NCI-H128 (cell line): Measurements from ENCODE around the gene ITCH.
"Not testable (repeated sequence)": the region's sequence is repeated elsewhere in the genome, so short reads cannot be mapped to it uniquely, and the experiment has no call there.

Experiments
- DNase-seq: peaks from one replicate; lab custom pipeline; 2025; ENCODE audit not compliant: unreplicated experiment; lab: John Stamatoyannopoulos, UW

Gene ITCH

GRCh38 chr20:34412453-34412852 lies 49.4 kb downstream of the ITCH start:
- DNase-seq = no peak

GRCh38 chr20:34414525-34414924 lies 51.5 kb downstream of the ITCH start:
- DNase-seq = not testable (repeated sequence)

GRCh38 chr20:34415079-34415478 lies 52.0 kb downstream of the ITCH start:
- DNase-seq = no peak

- DNase-seq = no peak
Measured at GRCh38 chr20:34420146-34420545, 57.1 kb downstream of the ITCH start.

- no peak for DNase-seq
Measured at GRCh38 chr20:34420975-34421374, 57.9 kb downstream of the ITCH start.

- no peak for DNase-seq
Measured at GRCh38 chr20:34421766-34422466, 58.8 kb downstream of the ITCH start.

GRCh38 chr20:34425032-34425690 lies 62.1 kb downstream of the ITCH start:
- DNase-seq = not testable (repeated sequence)

- DNase-seq = no peak
Measured at GRCh38 chr20:34426026-34426425, 63.0 kb downstream of the ITCH start.

- no peak for DNase-seq
Measured at GRCh38 chr20:34427331-34427730, 64.3 kb downstream of the ITCH start.

- no peak for DNase-seq
Measured at GRCh38 chr20:34427784-34428183, 64.7 kb downstream of the ITCH start.

- no peak for DNase-seq
Measured at GRCh38 chr20:34431168-34431567, 68.1 kb downstream of the ITCH start.

- DNase-seq = not testable (repeated sequence)
Measured at GRCh38 chr20:34432663-34433062, 69.6 kb downstream of the ITCH start.

GRCh38 chr20:34433391-34433790 lies 70.3 kb downstream of the ITCH start:
- DNase-seq = no peak

GRCh38 chr20:34435589-34435988 lies 72.5 kb downstream of the ITCH start:
- no peak for DNase-seq

- no peak for DNase-seq
Measured at GRCh38 chr20:34437330-34437986, 74.4 kb downstream of the ITCH start.

GRCh38 chr20:34439168-34439567 lies 76.1 kb downstream of the ITCH start:
- DNase-seq = no peak

- not testable (repeated sequence) for DNase-seq
Measured at GRCh38 chr20:34441423-34441822, 78.3 kb downstream of the ITCH start.

GRCh38 chr20:34443546-34443945 lies 80.5 kb downstream of the ITCH start:
- DNase-seq = no peak

- no peak for DNase-seq
Measured at GRCh38 chr20:34445177-34446065, 82.3 kb downstream of the ITCH start.

- no peak for DNase-seq
Measured at GRCh38 chr20:34448517-34448916, 85.4 kb downstream of the ITCH start.
